Osteoblast (primary cell): Measurements from ENCODE around the gene RAX2. TPM values are rescaled to one million over a fixed set of nuclear protein-coding genes. Genes with fewer than 3 reads are reported as not detected.

Experiments used
- DNase-seq: peaks from one replicate; pipeline ENCODE4 v3.0.0; 2011; ENCODE audit warnings: low spot score, mixed read lengths; ENCODE audit not compliant: insufficient read length; ENCODE audit errors: missing footprints
- H2AFZ ChIP-seq: 2 replicates; pipeline ENCODE4 v1.6.0; 2011; ENCODE audit warnings: mild to moderate bottlenecking, low read length
- H3K27ac ChIP-seq: 2 replicates; pipeline ENCODE4 v1.5.1; 2011; ENCODE audit warnings: mild to moderate bottlenecking, low read depth, low read length, moderate library complexity
- H3K27me3 ChIP-seq: 2 replicates; pipeline ENCODE4 v1.6.0; 2012; ENCODE audit warnings: mild to moderate bottlenecking, control low read depth, inconsistent platforms, low read length, moderate library complexity; ENCODE audit not compliant: insufficient read depth
- H3K36me3 ChIP-seq: 2 replicates; pipeline ENCODE4 v1.5.1; 2011; ENCODE audit warnings: mild to moderate bottlenecking, low read length, control low read depth, moderate library complexity; ENCODE audit not compliant: insufficient read depth
- H3K4me1 ChIP-seq: 2 replicates; pipeline ENCODE4 v1.5.1; 2011; ENCODE audit warnings: mild to moderate bottlenecking, low read length, control low read depth, moderate library complexity; ENCODE audit not compliant: insufficient read depth
- H3K4me2 ChIP-seq: 2 replicates; pipeline ENCODE4 v1.6.0; 2011; ENCODE audit warnings: mild to moderate bottlenecking, low read length; ENCODE audit not compliant: insufficient read depth
- H3K4me3 ChIP-seq: fragments of 200-600 bp; sonication (generic); 3 replicates; pipeline ENCODE4 v1.5.1; 2012; ENCODE audit warnings: mild to moderate bottlenecking, low read length, inconsistent platforms; ENCODE audit not compliant: insufficient read depth
- H3K79me2 ChIP-seq: 2 replicates; pipeline ENCODE4 v1.6.0; 2012; ENCODE audit warnings: mild to moderate bottlenecking, low read length, control low read depth, inconsistent platforms; ENCODE audit not compliant: insufficient read depth
- H3K9me3 ChIP-seq: 2 replicates; pipeline ENCODE4 v1.5.1; 2011; ENCODE audit warnings: low read depth, low read length, control low read depth
- H4K20me1 ChIP-seq: 2 replicates; pipeline ENCODE4 v1.6.0; 2012; ENCODE audit warnings: mild to moderate bottlenecking, low read length, control low read depth; ENCODE audit not compliant: insufficient read depth
- CTCF ChIP-seq: IDR thresholded peaks from 2 replicates; pipeline ENCODE4 v1.5.1; 2011; ENCODE audit warnings: mild to moderate bottlenecking, low read depth, low read length, moderate library complexity; ENCODE audit errors: extremely low read depth
- total RNA-seq: library from RNA; depleted of rRNA; stranded (reverse); fragments of >200 nt; gene quantifications from 2 replicates; pipeline ENCODE4 v1.2.3, GENCODE V29; 2012

Gene RAX2
- total RNA-seq, 1 donor, result not detected

DNA sequence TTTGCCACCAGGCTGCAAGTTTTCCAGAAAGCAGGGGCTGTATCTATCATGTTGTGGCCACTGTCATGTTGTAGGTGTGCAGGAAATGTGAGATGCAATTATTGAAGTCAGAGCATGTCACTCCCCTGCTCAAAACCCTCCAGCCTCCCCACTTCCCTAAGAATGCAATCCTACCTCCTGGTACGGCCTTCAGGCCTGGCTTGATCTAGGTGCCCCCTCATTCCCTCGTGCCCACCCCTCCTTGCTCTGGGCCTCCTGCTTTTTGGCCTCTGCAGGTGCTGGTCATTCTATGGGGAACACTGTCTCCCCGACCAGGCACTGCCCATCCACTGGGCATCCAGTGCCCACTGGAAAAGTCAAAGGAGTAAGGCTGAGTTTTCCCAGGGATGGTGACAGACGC lies 42.6 kb upstream of the RAX2 start:
- Histone ChIP-seq H3K27me3 (no peaks in the 10 kb centered on the region), H3K27ac (no peak overlapping the region), H4K20me1 (no peaks in the 10 kb centered on the region), H3K36me3 (no peaks in the 10 kb centered on the region), H3K4me3 (no peak overlapping the region), H3K4me1 (no peaks in the 10 kb centered on the region), H2AFZ (no peak overlapping the region), H3K79me2 (no peaks in the 10 kb centered on the region), H3K9me3 (no peaks in the 10 kb centered on the region), H3K4me2 (no peak overlapping the region)
- TF ChIP-seq CTCF, result no peak
- DNase-seq, result peak; percentile 39

DNA sequence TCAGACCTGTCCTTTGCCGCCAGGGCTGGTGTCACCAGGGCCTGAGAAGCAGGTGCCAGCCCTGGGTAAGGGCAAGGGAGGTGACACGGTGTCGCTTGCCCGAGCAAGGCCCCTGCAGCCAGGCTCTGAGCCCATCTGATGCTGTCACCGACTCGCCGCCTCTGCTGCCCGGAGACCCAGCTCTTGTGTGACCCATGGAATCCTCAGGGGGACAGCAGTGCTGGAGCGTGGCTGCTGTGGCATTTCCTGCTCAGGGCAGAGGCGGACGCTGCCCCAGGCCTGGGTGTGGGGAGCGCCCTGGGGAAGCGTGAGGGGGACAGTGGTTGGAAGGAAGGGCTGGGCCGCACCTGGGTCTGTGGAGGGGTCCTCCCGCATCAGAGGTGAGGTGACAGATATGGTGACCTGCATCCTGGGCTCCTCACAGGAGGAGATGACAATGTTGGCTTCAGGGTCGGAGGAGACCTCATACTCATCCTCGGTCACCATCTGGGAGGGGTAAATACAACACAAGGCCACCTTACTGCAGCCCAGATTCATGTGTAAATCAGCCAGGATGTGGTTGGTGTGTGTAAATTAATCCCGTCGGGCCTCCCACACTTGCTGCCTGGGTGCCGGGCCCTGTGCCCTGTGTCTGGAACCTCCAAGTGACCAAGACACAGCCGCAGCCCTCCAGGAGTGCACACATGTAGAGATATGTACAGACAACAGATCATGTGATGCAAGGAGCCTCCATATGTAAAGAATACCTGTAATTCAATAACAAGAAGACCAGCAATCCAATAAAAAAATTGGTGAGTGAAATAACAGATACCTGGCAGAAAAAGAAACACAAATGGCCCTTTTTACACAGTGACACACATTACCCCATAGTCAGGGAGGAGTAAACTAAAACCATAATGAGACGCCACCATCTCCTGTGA lies 41.7 kb upstream of the RAX2 start:
- no peaks in the 10 kb centered on the region for H4K20me1 ChIP-seq

DNA sequence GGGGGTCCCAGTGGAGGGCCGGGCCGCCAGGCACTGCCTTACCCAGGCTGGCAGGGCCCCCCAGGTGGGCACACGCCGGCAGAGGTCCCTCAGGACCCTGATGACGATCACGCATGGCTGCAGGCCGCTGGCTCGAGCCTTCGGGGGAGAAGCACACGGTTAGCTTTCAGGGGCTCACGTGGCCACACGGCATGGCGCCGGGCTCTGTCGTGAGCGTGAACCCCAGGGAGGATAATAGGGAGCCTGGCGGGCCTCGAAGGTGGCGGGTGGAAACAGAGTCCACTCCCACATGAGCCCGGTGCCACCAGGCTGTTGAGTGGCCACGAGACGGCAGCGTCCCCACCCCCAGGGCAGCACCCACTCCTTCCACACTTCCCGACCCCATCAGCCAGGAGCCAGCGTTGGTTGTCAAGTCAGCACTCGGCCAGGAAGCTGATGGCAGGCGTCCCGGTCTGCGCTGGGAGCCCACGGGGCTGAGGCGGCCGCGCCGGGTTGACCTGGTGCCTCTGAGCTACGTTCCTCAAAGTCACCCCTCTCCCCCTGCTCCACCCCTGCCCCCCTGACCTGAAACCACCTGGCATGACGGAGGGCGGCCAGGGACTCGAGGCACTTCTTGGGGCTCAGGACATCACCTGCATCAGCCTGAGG lies 38.8 kb upstream of the RAX2 start:
- Histone ChIP-seq H3K27ac (no peak overlapping the region), H3K36me3 (no peaks in the 10 kb centered on the region), H3K4me2 (no peak overlapping the region), H3K4me3 (no peak overlapping the region), H2AFZ (no peak overlapping the region), H3K27me3 (peaks cover 4% of the 10 kb centered on the region), H4K20me1 (no peaks in the 10 kb centered on the region), H3K9me3 (no peaks in the 10 kb centered on the region), H3K4me1 (no peaks in the 10 kb centered on the region), H3K79me2 (no peaks in the 10 kb centered on the region)
- peak; percentile 52 for DNase-seq
- TF ChIP-seq CTCF, result no peak

More for the DNA sequence above, 41.7 kb upstream of the RAX2 start:
- Histone ChIP-seq H3K79me2 (no peaks in the 10 kb centered on the region), H3K4me1 (no peaks in the 10 kb centered on the region), H3K4me3 (no peak overlapping the region), H3K27me3 (no peaks in the 10 kb centered on the region), H3K36me3 (no peaks in the 10 kb centered on the region), H3K27ac (no peak overlapping the region), H3K4me2 (no peak overlapping the region), H2AFZ (no peak overlapping the region), H3K9me3 (no peaks in the 10 kb centered on the region)
- no peak for TF ChIP-seq CTCF
- peak; percentile 62 for DNase-seq
